Type B pancreatic cell (in vitro differentiated cells): Measurements from ENCODE around the gene MAPK8IP3. TPM values are rescaled to one million over a fixed set of nuclear protein-coding genes. Genes with fewer than 3 reads are reported as not detected.

Experiments used
- DNase-seq: peaks from one replicate; pipeline ENCODE4 v3.0.0; 2021; ENCODE audit warnings: mixed read lengths; ENCODE audit not compliant: unreplicated experiment; ENCODE audit errors: extremely low spot score
- H3K27ac Mint-ChIP-seq: 2 replicates; pipeline ENCODE4 v1.8.0; 2021; ENCODE audit warnings: mild to moderate bottlenecking, mixed read lengths
- H3K27me3 Mint-ChIP-seq: 2 replicates; pipeline ENCODE4 v1.8.0; 2021; ENCODE audit warnings: mixed read lengths
- H3K36me3 Mint-ChIP-seq: 2 replicates; pipeline ENCODE4 v1.8.0; 2021; ENCODE audit warnings: mixed read lengths
- H3K4me1 Mint-ChIP-seq: one replicate; pipeline ENCODE4 v1.8.0; 2021; ENCODE audit warnings: mixed read lengths; ENCODE audit not compliant: unreplicated experiment
- H3K4me3 Mint-ChIP-seq: 2 replicates; pipeline ENCODE4 v1.8.0; 2021; ENCODE audit warnings: mild to moderate bottlenecking, mixed read lengths
- H3K9me3 Mint-ChIP-seq: 2 replicates; pipeline ENCODE4 v1.8.0; 2021; ENCODE audit warnings: mixed read lengths
- CTCF ChIP-seq: fragments of 200-600 bp; sonication (generic); conservative IDR thresholded peaks from 2 replicates; pipeline ENCODE4 v1.5.0; 2021; ENCODE audit warnings: antibody characterized with exemption, mild to moderate bottlenecking
- total RNA-seq: library from RNA; stranded (reverse); gene quantifications from 2 replicates; pipeline ENCODE4 v1.2.1, GENCODE V29; 2021; ENCODE audit warnings: low replicate concordance

The MAPK8IP3 gene
- total RNA-seq, 1 donor from 2014 or later = 97.5 TPM

- Mint-ChIP-seq H3K4me3 (no peak overlapping the region), H3K9me3 (no peaks in the 10 kb centered on the region), H3K27ac (no peak overlapping the region), H3K36me3 (no peaks in the 10 kb centered on the region), H3K27me3 (no peaks in the 10 kb centered on the region), H3K4me1 (no peaks in the 10 kb centered on the region)
- DNase-seq = no peak
- no peak for TF ChIP-seq CTCF
These were observed 52.9 kb downstream of the MAPK8IP3 start for GRCh38 chr16:1758923-1759322.

- no peak overlapping the region for H3K4me3 Mint-ChIP-seq
- no peak for TF ChIP-seq CTCF
- no peaks in the 10 kb centered on the region for H3K9me3 Mint-ChIP-seq
- no peak overlapping the region for H3K27ac Mint-ChIP-seq
- DNase-seq = no peak
- no peaks in the 10 kb centered on the region for H3K4me1 Mint-ChIP-seq
- H3K27me3 Mint-ChIP-seq = no peaks in the 10 kb centered on the region
- H3K36me3 Mint-ChIP-seq = no peaks in the 10 kb centered on the region
These were observed 53.5 kb downstream of the MAPK8IP3 start for GRCh38 chr16:1759511-1759910.

- Mint-ChIP-seq H3K27ac (no peak overlapping the region), H3K27me3 (no peaks in the 10 kb centered on the region), H3K36me3 (no peaks in the 10 kb centered on the region), H3K4me3 (no peak overlapping the region), H3K4me1 (no peaks in the 10 kb centered on the region), H3K9me3 (no peaks in the 10 kb centered on the region)
- TF ChIP-seq CTCF = no peak
- no peak for DNase-seq
These were observed 54.9 kb downstream of the MAPK8IP3 start for GRCh38 chr16:1760911-1761310.

GRCh38 chr16:1761751-1762150 lies 55.8 kb downstream of the MAPK8IP3 start:
- TF ChIP-seq CTCF = no peak
- H3K27me3 Mint-ChIP-seq = no peaks in the 10 kb centered on the region
- no peaks in the 10 kb centered on the region for H3K36me3 Mint-ChIP-seq
- H3K4me3 Mint-ChIP-seq = no peak overlapping the region
- H3K4me1 Mint-ChIP-seq = no peaks in the 10 kb centered on the region
- no peaks in the 10 kb centered on the region for H3K9me3 Mint-ChIP-seq
- no peak for DNase-seq
- H3K27ac Mint-ChIP-seq = no peak overlapping the region

- Mint-ChIP-seq H3K9me3 (no peaks in the 10 kb centered on the region), H3K27ac (no peak overlapping the region), H3K4me3 (no peak overlapping the region), H3K27me3 (no peaks in the 10 kb centered on the region), H3K4me1 (no peaks in the 10 kb centered on the region), H3K36me3 (no peaks in the 10 kb centered on the region)
- TF ChIP-seq CTCF = no peak
- DNase-seq = no peak
These were observed 56.3 kb downstream of the MAPK8IP3 start for GRCh38 chr16:1762196-1762878.
